ENCODE results near the gene SNX1.

Gene SNX1

GRCh38 chr15:64164436-64164835, 68.7 kb downstream of the SNX1 start:
- no peak for DNase-seq

- no peak for DNase-seq
Measured at GRCh38 chr15:64166102-64166890, 70.5 kb downstream of the SNX1 start.

- no peak for DNase-seq
Measured at GRCh38 chr15:64180235-64180824, 84.5 kb downstream of the SNX1 start.

GRCh38 chr15:64182859-64183370, 87.1 kb downstream of the SNX1 start:
- DNase-seq, result no peak

- no peak for DNase-seq
Measured at GRCh38 chr15:64185146-64185911, 89.5 kb downstream of the SNX1 start.

GRCh38 chr15:64187396-64188191, 91.8 kb downstream of the SNX1 start:
- peak; percentile 27 for DNase-seq

Data from activated CD4-positive, alpha-beta T cell treated with anti-CD3 and anti-CD28 coated beads, Interleukin-10, Interleukin-2, amounts not matched to agents 100 ng/mL and 50 ng/mL, durations not matched to agents 16 hours and 8 hours (primary cell).